ENCODE measurements around the gene MUC2.

MUC2 gene

DNA sequence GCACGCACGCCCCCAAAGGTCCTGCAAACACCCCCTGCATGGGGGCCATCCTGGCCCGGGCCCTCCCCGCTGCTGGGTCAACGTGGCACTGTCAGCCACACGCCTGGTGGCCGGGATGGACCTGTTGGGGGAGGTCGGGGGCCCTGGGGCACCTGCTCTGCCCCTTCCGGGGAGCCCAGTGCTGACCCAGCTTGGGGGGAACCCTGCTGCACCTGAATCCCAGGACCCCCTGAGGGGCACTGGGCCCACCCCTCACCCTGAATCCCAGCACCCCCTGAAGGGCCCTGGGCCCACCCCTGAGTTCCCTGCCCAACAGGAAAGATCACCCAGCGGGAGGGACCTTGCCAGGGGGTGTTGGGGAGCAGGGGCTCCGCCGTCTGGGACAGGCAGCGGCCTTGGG lies 37.7 kb upstream of the MUC2 start:
- no peak for DNase-seq

DNA sequence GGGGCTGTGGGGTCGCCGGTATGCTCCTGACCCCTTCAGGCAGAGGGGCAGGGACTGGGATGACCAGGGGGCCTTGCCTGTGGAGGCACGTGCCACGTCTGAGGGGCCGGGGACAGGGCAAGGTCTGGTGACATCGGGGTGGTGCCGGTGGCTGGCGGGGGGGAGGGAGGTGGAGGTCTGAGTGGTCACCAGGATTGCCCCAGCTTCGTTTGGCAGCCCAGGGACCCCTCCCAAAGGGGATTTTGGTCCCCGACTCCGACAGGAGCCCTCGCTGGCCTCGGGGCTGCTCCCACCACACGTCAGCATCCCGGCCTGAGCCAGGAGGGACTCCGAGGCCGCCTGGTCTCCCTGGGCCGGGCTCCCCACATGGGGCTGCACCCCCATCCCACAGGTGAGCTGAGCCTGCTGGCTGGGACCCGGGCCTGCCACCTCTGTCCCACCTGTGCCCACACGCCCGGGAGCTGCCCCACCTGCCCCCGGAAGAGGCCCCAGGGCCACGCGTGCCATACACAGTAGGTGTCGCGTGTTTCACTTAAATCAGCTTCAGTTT lies 37.1 kb upstream of the MUC2 start:
- DNase-seq: no peak

DNA sequence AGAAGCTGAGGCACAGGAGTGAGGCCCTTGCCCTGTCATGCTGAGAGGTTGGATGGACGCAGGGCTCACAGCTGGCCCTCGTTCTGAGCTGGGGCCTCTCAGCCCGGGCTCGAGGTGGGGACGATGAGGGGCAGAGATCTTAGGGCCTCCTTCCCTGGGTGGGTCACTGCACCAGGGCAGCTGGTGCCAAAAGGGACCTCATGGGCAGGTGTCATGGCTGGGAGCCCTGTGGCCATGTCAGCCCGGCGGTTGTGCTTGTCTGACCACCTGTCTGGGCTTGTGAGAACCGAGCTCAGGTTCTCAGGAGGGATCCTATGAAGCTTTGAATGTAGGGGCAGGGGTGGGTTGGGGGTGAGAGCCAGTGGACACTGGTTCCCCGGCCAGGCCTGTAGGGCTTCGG lies 36.3 kb upstream of the MUC2 start:
- no peak for DNase-seq

DNA sequence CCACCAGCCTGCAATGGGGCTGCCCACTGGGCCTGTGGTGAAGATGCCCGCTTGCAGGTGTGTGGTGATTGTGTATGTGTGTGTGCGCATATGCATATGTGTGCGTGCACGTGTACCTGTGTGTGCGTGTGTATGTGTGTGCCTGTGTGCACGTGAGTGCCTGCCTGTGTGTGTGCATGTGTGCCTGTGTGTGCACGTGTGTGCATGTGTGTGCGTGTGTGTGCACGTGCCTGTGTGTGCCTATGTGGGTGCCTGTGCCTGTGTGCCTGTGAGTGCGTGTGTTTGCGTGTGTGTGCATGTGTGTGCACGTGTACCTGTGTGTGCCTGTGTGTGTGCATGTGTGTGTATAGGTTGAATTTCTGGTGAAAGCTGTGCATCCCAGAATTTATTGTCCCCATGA lies 35.8 kb upstream of the MUC2 start:
- no peak for DNase-seq

DNA sequence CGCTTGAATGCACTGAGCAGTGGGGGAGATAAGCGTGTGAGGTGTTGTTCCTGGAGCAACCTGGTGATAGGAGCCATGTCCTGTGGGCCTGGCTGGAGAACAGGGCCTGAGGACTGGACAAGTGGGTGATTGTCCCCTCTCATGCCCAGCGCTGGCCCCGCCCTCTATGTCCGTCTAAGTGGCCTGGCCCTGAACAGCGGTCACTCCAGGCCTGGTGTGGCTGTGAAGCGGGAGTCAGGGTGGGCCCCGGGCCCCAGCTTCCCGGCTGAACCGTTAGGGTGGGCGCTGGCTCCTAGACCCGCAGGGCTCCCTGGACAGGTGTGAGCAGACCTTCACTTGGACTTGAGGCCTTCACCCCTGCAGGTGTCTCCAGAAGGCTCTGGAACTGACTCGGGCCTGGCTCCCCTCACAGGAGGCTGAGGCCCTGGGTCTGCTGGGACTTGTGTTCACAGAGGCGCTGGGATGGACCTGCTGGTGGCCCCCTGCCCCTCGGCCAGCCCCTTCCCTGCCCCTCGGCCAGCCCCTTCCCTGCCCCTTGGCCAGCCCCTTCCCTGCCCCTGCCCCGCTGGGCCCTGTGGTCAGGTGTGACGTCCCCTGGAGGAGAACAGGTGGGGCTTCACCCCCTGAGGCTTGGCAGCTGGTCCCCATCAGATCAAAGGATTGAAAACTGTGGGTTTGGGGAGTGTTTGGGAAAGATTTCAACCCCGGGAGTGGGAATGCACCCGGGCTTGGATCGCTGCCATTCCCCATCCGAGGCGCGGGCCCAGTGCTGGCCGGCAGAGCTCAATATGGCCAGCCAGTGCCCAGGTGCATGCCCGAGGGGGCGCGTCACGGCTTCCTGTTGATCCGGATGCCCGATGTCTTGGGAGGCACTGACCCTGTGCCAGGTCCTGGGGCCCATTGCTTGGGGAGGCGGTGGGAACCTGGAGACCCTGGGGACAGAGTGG lies 34.9 kb upstream of the MUC2 start:
- no peak for DNase-seq

DNA sequence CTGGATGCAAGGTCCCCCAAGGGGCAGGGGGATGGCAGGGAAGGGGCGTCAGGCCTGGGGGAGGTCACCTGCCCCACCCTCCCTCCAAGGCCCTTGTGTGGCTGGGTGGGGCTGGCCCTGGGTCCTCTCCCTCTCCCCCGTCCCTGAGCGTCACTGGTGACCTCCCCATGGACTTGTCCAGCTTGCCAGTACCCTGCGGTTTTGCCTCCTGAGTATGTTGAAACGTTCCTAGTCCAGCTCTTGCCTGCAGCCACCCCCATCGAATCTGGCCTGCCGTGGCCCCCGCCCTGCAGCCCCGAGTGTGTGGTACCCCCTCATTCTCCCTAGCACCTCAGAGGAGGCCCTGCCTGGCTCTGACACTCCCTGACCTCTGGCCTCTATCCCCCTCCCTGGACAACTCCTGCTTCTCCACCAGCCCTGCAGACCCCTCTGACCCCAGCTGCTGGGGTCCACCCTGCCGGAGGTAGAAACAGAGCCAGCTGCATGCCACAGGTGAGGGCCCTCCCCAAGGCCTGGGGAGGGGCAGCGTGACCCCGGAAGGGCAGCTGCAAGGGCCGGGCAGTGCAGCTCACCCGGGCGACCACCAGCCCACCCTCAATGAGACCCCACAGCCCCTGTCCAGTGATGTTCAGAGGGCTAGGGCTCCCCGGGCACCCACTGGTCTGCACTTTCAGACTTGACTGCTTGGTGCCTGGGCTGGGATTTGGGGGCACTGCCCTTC lies 34.1 kb upstream of the MUC2 start:
- no peak for DNase-seq

DNA sequence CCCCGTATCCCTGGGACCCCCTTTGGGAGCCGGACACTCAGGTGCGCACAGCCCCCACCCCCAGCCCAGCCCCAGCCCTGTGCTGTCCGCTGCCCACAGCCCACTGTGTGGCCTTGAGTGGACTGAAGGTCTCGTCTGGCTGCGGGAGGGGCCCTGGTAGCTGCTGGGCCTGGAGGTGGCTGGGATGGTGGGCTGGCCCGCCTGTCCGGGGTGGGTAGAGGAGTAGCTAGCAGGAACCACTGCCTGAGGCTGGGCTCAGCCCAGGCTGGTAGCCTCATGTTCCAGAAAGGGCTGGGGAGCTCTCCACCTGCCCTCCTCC lies 33.6 kb upstream of the MUC2 start:
- DNase-seq: no peak

DNA sequence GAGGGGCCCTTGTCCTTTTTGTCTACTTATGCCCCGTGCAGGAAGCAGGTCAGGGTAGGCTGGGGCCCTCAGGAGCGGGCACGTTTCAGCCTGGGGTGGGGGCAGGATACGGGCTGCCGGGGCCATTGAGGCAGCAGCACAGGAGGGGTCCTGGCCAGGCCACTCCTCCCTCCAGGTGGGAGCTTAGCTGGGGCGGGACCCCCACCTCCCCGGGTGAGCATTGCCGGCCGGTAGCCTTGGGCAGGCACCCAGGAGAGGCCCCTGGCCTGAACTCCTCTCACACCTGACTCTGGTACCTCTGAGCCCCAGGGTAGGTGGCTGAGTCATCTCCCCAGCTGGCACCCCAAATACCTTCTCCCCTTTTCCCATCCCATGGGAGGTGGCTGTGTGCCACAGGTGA lies 33.2 kb upstream of the MUC2 start:
- no peak for DNase-seq

DNA sequence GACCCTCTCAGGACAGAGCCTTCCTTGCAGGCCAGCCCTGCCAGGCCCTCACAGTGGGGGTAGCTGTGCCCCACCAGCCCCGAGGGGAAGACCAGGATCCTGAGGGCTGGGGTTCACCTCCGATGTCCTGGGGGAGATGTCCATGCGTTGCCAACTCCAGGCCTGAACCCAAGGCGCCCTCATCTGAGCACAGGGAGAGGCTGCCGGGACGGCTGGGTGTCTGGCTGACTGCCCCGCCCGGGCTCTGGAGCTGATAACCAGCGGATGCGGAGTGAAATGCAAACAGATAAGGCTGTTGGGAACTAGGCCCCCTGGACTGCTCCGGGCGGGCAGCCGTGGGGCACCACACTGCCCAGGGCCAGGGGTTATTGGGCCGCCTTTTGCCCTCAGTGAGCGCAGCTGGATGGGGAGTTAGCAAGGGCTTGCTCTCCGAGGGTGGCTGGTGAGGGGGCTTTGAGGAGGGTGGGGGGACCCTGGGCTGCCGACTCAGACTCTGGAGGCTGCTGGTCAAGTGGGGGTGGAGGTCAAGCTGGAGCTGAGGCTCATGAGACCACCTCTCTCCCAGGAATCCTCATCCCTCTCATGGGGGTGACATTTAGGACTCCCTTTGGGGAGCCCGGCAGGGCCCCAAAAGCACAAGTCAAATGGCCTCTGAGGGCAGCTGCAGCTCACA lies 32.6 kb upstream of the MUC2 start:
- no peak for DNase-seq

DNA sequence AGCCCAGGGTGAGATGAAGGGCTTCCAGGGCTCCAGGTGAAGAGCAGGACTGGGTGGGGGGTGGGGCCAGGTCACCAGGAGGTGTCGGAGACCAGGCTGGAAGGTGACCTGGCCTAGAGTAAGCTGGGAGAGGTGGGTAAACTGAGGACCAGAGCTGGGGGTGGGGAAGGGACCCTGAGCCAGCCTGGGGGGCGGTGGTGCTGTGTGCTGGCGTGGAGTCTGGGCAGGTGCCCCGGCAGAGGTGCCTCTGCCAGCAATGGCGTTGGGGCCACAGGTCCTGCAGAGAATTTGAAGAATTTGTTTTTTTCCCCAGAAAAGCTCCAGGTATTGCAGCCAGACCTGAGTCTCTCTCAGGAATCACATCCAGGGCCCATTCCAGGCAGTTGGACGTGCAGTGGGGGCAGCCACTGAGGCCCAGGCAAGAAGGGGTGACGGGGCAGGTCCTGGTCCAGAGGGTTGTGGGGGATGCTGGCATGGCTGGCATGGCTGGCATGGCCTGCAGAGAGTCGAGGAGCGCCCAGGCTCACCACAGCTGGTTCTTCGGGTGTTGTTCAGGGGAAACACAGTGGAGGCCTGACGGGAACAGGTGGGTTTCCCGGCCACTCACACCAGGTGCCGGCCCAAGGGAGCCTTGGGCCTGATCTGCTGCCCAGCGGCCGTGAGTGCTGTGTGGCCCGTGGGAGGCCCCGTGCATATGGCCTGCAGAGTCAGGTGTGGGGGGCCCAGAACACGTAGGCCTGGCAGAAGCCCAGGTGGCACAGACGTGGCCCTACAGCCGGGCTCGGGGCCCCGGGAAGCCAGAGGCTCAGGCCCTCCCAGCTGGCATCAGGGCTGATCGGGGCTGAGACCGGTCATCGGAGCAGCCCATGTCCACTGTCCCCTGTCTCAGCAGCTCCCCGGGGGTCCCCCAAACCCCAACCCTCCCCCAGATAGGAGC lies 31.8 kb upstream of the MUC2 start:
- DNase-seq: no peak

DNA sequence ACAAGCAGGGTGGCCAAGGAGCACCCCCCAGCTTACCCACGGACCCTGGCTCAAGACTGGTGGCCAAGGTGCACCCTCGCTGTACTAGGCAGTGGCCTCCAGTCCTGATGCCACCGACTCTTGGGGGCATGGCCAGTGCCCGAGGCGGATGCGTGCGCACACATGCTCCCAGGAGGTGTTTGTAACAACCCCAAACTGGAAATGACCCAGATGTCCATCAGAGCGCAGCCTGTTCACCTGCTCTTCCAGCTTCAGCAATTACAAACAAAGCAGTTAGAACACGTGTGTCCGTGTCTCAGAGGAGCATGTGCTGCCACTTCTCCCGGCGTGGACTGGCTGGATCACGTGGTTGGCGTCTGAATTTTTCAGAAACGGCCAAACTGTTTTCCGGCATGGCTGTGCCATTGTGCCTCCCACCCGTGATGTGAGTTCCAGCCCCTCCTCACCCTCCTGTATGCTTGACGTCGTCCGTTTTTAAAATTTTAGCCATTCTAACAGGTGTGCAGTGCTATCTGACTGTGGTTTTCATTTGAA lies 31.0 kb upstream of the MUC2 start:
- DNase-seq: no peak

DNA sequence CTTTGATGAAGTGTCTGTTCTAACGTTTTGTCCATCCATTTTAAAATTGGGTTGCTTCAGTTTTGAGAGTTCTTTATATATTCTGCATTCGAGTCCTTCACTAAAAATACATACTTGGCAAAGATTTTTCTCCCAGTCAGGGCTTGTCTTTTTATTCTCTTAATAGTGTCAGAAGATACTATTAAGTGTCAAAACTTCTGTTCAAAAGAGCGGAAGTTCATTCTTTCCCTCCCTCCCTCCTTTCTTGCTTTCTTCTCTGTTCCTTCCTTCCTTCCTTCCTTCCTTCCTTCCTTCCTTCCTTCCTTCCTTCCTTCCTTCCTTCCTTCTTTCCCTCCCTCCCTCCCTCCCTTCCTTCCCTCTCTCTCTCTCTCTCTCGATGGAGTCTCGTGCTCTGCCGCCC lies 30.5 kb upstream of the MUC2 start:
- no peak for DNase-seq

DNA sequence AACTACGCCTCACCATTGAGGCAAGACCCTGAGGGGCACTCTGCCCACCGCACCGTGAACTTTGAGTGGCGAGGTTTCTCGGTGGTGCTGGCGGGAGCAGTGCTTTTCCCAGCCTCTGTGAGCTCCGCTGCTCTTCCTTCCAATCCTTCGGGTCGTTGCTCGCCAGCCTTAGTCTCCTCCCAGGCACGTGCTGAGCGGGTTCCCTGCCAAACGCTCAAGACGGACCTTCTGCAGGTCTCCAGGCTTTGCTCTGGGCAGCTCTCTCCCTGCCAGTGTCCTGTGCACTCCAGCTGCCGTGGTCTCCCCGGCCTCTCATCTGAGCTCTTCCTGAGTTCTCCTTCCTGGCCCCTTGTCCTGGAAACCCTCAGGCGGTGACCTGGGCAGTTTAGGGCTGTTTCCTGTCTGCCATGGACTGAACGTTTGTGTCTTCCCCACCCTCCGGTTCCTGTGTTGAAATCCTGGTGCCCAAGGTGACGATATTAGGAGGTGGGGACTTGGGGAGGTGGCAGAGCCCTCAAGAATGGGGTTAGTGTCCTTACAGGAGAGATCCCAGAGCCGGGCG lies 27.0 kb upstream of the MUC2 start:
- DNase-seq: no peak

DNA sequence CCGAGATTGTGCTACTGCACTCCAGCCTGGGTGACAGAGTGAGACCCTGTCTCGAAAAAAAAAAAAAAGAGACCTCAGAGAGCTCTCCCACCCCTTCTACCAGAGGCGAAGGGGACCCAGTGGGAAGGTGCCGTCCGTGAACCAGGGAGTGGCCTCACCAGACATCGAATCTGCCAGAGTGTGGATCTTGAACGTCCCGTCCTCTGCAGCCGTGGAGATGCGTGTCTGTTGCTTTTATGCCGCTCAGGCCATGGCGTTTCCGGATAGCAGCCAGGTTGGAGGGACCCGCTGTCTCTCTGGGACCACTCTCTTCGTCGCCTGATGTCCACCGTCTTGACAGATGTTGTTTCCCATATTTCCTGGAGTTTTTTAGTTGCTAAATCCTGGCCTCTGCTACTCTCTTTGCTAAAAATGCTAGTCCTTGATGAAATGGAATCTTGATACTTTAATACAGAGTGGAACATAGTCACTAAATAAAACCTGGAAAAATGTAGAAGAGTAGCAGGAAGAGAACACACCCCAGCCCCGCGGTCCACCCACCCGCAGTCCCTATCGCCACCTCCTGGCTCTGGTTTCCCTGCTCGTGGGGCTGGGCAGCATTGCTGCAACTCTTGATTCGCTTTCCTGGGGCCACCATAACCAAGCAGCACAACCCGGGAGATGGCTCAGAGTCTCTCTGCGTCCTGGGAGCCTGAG lies 26.2 kb upstream of the MUC2 start:
- DNase-seq: no peak

DNA sequence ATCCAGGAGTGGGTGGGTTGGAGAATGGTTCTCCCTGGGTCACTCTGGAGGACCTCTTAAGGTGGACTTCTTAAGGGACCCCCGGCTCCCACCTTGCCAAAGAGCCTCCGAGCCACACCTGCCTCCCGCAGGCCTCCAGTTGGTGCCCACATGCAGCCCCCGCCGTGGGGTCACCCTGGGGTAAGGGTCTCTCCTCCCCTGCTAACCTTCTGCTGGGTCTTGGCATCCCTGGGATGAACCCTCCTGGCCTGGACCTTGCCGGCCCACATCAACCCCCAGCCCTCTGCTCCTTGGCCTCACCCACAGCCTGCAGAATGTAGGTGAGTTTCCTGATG lies 25.6 kb upstream of the MUC2 start:
- no peak for DNase-seq

DNA sequence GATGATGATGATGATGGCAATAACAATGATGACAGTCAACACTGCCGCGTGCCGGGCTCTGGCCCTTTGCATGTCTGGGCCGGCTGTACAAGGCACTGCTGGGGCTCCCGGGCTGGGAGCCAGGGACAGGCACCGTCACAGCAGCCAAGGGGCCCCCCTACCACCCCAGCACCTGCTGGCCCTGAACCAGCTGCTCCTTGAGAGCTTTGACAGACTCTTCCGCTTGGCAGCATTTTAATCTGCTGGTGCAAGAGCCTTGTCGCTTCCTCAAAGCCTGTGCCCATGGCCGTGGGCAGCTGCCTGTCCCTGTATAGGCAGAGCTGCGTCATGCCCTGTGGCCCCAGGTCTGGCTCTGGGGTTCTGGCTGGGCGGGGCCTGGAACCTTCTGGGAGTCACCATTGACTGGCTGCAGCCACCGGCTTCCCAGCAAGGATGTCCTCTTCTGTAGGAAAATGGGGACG lies 25.2 kb upstream of the MUC2 start:
- no peak for DNase-seq

DNA sequence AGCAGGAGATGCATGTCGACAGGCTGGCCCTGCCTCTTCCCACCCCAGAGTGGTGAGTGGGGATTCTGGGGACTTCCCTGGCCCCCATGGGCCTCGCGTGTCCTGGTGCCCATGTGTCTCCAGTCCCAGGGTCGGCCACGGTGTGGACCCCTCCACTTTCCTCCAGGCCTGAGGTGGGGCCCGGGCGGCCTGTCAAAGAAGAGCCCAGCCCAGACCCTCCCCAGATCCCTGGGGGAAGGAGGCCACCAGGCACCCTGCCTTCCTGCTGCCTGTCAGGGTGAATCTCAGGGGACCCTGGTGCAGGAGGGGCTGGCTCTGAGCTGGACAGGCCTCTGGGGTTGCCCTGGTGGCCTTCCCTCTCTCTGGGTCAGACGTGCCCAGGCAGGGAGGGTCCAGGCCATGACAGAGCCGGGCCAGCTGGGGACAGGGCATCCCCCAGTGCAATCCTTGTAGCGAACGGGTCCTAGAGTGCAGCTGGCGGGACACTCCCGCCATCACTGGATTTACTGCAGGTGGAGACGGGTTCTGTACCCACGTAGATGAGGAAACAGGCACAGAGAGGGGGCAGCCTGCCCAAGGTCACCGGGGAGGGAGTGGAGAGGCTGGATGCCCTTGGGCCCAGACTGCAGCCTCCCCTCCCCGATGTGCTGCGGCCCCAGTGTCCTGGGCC lies 24.6 kb upstream of the MUC2 start:
- no peak for DNase-seq

DNA sequence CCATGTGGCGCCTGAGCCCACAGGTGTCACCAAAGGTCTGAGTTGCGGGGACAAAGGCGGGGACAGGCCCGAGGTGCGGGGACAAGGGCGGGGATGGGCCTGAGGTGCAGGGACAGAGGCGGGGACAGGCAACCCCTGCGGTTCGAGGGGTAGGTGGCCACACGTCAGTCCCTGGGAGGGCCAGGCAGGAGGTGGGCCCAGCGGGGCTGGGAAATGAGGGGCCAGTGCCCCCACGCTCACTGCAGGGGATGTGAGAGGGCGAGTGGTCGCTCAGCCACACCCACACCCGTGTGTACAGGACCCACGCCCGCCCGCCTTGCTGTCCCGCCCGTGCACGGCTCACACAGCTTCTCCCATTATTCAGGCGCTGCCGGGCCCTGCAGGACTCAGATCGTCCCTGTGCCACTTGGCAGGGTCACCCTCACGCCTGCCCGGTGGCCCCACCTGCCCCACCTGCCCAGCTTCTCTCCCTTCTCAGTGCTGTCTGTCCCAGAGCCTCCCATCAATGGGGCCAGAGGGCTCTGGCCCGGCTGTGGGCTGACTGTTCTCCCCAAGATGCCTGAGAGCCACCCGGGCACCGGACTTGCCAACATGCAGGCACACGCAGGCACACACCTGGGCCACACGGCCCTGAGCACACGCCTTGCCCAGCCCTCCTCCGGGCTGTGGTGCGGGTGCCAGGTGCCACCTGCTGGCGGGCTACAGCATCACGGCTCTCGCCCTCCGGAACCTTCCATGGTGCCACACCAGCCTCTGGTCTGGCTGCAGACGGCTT lies 23.9 kb upstream of the MUC2 start:
- DNase-seq: peak; percentile 73 to 77

DNA sequence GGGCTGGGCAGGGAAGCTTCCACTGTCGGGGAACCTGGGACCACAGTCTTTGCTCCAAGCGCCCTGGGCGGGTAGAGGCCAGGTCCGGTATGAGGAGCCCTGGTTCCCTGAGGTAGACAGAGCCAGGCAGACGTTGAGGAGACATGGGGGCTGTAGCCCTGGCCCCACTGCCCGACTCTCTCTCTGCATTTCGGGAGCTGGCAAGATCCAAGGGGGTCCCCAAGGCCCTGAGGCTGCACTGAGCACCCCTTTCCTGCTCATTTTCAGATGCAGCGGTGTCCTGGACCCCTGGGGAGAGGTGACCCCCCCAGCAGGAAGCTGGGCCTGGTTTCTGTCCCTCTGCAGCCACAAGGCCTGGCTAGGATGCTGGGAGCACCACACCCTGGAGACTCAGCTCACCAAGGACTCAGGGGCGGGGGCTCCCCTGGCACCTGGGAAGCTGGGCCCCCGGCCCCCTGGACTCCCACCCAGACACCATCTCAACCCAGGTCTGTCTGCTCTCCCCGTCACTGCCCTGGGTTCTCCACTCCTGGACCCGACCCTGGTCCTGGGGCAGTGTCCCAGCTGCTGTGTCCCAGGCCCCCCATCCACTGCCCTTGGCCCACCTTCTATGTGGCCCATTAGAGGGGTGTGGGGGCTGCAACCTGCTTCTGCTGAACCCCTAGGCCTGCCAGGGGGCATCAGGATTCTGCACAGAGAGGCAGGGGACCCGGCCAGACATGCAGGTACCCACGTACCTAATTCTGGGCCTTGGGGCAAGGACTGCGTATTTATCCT lies 23.1 kb upstream of the MUC2 start:
- DNase-seq: no peak
